ENCODE data around the gene TMEM52B. TPM values are rescaled to one million over a fixed set of nuclear protein-coding genes. Genes with fewer than 3 reads are reported as not detected.

The TMEM52B gene
- total and polyA plus RNA-seq, 2 experiments from 2014 or later, result not detected

DNA sequence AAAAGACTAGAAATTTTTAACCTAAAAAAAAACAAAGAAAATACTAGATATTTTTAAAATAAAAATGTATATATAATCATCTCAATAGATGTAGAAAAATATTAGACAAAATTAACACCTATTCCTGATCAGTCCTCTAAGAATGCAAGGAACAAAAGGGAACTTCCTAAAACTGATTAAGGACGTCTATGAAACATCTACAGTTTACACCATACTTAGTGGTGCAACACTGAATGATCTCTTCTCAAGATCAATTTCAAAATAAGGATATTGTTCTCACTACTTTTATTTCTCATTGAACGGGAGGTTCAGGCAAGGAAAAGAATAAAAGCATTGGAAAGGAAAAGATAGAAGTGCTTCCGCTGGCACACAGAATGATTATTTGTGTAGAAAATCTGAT, 22.9 kb upstream of the TMEM52B start (continued):
- TF ChIP-seq, protein P1, sequence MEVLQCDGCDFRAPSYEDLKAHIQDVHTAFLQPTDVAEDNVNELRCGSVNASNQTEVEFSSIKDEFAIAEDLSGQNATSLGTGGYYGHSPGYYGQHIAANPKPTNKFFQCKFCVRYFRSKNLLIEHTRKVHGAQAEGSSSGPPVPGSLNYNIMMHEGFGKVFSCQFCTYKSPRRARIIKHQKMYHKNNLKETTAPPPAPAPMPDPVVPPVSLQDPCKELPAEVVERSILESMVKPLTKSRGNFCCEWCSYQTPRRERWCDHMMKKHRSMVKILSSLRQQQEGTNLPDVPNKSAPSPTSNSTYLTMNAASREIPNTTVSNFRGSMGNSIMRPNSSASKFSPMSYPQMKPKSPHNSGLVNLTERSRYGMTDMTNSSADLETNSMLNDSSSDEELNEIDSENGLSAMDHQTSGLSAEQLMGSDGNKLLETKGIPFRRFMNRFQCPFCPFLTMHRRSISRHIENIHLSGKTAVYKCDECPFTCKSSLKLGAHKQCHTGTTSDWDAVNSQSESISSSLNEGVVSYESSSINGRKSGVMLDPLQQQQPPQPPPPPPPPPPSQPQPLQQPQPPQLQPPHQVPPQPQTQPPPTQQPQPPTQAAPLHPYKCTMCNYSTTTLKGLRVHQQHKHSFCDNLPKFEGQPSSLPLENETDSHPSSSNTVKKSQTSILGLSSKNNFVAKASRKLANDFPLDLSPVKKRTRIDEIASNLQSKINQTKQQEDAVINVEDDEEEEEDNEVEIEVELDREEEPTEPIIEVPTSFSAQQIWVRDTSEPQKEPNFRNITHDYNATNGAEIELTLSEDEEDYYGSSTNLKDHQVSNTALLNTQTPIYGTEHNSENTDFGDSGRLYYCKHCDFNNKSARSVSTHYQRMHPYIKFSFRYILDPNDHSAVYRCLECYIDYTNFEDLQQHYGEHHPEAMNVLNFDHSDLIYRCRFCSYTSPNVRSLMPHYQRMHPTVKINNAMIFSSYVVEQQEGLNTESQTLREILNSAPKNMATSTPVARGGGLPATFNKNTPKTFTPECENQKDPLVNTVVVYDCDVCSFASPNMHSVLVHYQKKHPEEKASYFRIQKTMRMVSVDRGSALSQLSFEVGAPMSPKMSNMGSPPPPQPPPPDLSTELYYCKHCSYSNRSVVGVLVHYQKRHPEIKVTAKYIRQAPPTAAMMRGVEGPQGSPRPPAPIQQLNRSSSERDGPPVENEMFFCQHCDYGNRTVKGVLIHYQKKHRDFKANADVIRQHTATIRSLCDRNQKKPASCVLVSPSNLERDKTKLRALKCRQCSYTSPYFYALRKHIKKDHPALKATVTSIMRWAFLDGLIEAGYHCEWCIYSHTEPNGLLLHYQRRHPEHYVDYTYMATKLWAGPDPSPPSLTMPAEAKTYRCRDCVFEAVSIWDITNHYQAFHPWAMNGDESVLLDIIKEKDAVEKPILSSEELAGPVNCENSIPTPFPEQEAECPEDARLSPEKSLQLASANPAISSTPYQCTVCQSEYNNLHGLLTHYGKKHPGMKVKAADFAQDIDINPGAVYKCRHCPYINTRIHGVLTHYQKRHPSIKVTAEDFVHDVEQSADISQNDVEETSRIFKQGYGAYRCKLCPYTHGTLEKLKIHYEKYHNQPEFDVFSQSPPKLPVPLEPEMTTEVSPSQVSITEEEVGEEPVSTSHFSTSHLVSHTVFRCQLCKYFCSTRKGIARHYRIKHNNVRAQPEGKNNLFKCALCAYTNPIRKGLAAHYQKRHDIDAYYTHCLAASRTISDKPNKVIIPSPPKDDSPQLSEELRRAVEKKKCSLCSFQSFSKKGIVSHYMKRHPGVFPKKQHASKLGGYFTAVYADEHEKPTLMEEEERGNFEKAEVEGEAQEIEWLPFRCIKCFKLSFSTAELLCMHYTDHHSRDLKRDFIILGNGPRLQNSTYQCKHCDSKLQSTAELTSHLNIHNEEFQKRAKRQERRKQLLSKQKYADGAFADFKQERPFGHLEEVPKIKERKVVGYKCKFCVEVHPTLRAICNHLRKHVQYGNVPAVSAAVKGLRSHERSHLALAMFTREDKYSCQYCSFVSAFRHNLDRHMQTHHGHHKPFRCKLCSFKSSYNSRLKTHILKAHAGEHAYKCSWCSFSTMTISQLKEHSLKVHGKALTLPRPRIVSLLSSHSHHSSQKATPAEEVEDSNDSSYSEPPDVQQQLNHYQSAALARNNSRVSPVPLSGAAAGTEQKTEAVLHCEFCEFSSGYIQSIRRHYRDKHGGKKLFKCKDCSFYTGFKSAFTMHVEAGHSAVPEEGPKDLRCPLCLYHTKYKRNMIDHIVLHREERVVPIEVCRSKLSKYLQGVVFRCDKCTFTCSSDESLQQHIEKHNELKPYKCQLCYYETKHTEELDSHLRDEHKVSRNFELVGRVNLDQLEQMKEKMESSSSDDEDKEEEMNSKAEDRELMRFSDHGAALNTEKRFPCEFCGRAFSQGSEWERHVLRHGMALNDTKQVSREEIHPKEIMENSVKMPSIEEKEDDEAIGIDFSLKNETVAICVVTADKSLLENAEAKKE (CRISPR knock-in tag; IDR thresholded peaks at IDR 0.05), result no peak
- no peak for TF ChIP-seq ZNF114 (CRISPR knock-in tag; IDR thresholded peaks at IDR 0.05)
- TF ChIP-seq EZH2 (IDR thresholded peaks at IDR 0.05; ENCODE audit: low read depth, unreplicated experiment), result no peak

DNA sequence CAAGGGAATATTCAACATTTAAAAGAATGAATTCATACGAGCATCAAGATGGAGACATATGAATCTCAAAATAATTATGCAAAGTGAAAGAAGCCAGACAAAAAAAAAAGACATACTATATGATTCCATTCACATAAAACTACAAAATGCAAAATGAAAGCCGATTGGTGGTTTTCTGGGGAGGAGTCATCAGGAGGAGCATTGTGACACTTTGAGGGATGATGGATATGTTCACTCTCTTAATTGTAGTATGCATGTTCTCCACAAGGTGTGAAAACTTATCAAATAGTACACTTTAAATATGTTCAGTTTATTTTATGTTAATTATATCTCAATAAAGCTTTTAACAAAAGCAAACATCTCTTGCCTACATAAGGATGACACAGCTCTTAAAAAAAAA, 20.4 kb upstream of the TMEM52B start:
- TF ChIP-seq, protein P2, sequence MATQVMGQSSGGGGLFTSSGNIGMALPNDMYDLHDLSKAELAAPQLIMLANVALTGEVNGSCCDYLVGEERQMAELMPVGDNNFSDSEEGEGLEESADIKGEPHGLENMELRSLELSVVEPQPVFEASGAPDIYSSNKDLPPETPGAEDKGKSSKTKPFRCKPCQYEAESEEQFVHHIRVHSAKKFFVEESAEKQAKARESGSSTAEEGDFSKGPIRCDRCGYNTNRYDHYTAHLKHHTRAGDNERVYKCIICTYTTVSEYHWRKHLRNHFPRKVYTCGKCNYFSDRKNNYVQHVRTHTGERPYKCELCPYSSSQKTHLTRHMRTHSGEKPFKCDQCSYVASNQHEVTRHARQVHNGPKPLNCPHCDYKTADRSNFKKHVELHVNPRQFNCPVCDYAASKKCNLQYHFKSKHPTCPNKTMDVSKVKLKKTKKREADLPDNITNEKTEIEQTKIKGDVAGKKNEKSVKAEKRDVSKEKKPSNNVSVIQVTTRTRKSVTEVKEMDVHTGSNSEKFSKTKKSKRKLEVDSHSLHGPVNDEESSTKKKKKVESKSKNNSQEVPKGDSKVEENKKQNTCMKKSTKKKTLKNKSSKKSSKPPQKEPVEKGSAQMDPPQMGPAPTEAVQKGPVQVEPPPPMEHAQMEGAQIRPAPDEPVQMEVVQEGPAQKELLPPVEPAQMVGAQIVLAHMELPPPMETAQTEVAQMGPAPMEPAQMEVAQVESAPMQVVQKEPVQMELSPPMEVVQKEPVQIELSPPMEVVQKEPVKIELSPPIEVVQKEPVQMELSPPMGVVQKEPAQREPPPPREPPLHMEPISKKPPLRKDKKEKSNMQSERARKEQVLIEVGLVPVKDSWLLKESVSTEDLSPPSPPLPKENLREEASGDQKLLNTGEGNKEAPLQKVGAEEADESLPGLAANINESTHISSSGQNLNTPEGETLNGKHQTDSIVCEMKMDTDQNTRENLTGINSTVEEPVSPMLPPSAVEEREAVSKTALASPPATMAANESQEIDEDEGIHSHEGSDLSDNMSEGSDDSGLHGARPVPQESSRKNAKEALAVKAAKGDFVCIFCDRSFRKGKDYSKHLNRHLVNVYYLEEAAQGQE (IDR thresholded peaks at IDR 0.05; ENCODE audit: unreplicated experiment), result no peak
- TF ChIP-seq ZNF114 (CRISPR knock-in tag; IDR thresholded peaks at IDR 0.05) (no peak), NANOG (IDR thresholded peaks at IDR 0.05; ENCODE audit: borderline replicate concordance) (no peak), EZH2 (IDR thresholded peaks at IDR 0.05; ENCODE audit: low read depth, unreplicated experiment) (no peak), STAT1 (IDR thresholded peaks at IDR 0.05; ENCODE audit: unreplicated experiment) (no peak)
- TF ChIP-seq, protein P3, sequence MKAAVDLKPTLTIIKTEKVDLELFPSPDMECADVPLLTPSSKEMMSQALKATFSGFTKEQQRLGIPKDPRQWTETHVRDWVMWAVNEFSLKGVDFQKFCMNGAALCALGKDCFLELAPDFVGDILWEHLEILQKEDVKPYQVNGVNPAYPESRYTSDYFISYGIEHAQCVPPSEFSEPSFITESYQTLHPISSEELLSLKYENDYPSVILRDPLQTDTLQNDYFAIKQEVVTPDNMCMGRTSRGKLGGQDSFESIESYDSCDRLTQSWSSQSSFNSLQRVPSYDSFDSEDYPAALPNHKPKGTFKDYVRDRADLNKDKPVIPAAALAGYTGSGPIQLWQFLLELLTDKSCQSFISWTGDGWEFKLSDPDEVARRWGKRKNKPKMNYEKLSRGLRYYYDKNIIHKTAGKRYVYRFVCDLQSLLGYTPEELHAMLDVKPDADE (IDR thresholded peaks at IDR 0.05), result no peak
- TF ChIP-seq, protein P4, sequence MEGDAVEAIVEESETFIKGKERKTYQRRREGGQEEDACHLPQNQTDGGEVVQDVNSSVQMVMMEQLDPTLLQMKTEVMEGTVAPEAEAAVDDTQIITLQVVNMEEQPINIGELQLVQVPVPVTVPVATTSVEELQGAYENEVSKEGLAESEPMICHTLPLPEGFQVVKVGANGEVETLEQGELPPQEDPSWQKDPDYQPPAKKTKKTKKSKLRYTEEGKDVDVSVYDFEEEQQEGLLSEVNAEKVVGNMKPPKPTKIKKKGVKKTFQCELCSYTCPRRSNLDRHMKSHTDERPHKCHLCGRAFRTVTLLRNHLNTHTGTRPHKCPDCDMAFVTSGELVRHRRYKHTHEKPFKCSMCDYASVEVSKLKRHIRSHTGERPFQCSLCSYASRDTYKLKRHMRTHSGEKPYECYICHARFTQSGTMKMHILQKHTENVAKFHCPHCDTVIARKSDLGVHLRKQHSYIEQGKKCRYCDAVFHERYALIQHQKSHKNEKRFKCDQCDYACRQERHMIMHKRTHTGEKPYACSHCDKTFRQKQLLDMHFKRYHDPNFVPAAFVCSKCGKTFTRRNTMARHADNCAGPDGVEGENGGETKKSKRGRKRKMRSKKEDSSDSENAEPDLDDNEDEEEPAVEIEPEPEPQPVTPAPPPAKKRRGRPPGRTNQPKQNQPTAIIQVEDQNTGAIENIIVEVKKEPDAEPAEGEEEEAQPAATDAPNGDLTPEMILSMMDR (conservative IDR thresholded peaks at IDR 0.05; ENCODE audit: low read depth in 2 of 2), result no peak
- H3K27me3 ChIP-seq (ENCODE audit: insufficient read depth), result no peaks in the 10 kb centered on the region
- H3K79me2 ChIP-seq (replicated peaks; ENCODE audit: insufficient read depth), result no peaks in the 10 kb centered on the region
- H2AFZ ChIP-seq, result no peak overlapping the region
- no peak overlapping the region for H3K27ac ChIP-seq (ENCODE audit: low read depth)
- H3K4me3 Mint-ChIP-seq, result no peak overlapping the region
- H3F3A ChIP-seq (replicated peaks; ENCODE audit: low read depth), result no peaks in the 10 kb centered on the region
- no peaks in the 10 kb centered on the region for H3K9me2 ChIP-seq (ENCODE audit: insufficient read depth)
- no peaks in the 10 kb centered on the region for H3K36me3 Mint-ChIP-seq (ENCODE audit: low read depth)
- H3K27me3 Mint-ChIP-seq (ENCODE audit: insufficient read depth, low read depth, poor library complexity), result no peaks in the 10 kb centered on the region
- H3K9me3 Mint-ChIP-seq, result no peaks in the 10 kb centered on the region
- H3K4me2 ChIP-seq, result no peak overlapping the region
- no peak overlapping the region for H3K4me3 ChIP-seq
- peaks cover 10% of the 10 kb centered on the region; the same call in 1 of the 2 replicates for H3K4me1 ChIP-seq (ENCODE audit: insufficient read depth)
- no peaks in the 10 kb centered on the region for H4K20me1 ChIP-seq (replicated peaks; ENCODE audit: insufficient read depth)
- peaks cover 6% of the 10 kb centered on the region; the same call in 1 of the 3 replicates for H3K4me1 Mint-ChIP-seq
- H3K27ac Mint-ChIP-seq, result no peak overlapping the region
- no peaks in the 10 kb centered on the region for H3K36me3 ChIP-seq (ENCODE audit: insufficient read depth)
- DNase-seq (ENCODE audit: low spot score) (no peak), ATAC-seq (no peak)

All from GM23338 (cell line).